Activated CD4-positive, alpha-beta T cell treated with anti-CD3 and anti-CD28 coated beads, Interleukin-2, amount 10 ng/mL, durations not matched to agents 7 days and 5 days (primary cell): Measurements from ENCODE around the gene LAMC2. TPM values are rescaled to one million over a fixed set of nuclear protein-coding genes. Genes with fewer than 3 reads are reported as not detected.

ENCODE experiments used
- CTCF ChIA-PET: fragments of 350-600 bp; sonication (Branson Sonifier 250); formaldehyde crosslinking; loops from one replicate; lab custom pipeline; 2021; ENCODE audit warnings: antibody characterized with exemption; lab: Charles Lee
- POLR2A ChIA-PET: fragments of 350-600 bp; sonication (Branson Sonifier 250); formaldehyde crosslinking; loops from one replicate; lab custom pipeline; 2021; ENCODE audit warnings: antibody characterized with exemption; lab: Charles Lee
- DNase-seq: peaks from one replicate; pipeline ENCODE4 v3.0.0-alpha.2; 2020
- H3K27ac Mint-ChIP-seq: one replicate; pipeline ENCODE4 v1.8.0; 2021; ENCODE audit warnings: mild to moderate bottlenecking, moderate library complexity, mixed read lengths
- H3K27me3 Mint-ChIP-seq: one replicate; pipeline ENCODE4 v1.8.0; 2021; ENCODE audit warnings: mixed read lengths
- H3K36me3 Mint-ChIP-seq: one replicate; pipeline ENCODE4 v1.8.0; 2021; ENCODE audit warnings: low read depth, mixed read lengths
- H3K4me1 Mint-ChIP-seq: one replicate; pipeline ENCODE4 v1.8.0; 2021; ENCODE audit warnings: mixed read lengths
- H3K4me3 Mint-ChIP-seq: one replicate; pipeline ENCODE4 v1.8.0; 2021; ENCODE audit warnings: mild to moderate bottlenecking, moderate library complexity, mixed read lengths
- H3K9me3 Mint-ChIP-seq: one replicate; pipeline ENCODE4 v1.8.0; 2021; ENCODE audit warnings: mixed read lengths
- total RNA-seq, 2 experiments: library from RNA; stranded (reverse); gene quantifications; one replicate each; pipeline ENCODE4 v1.2.3, GENCODE V29; 2021

Gene LAMC2
- total RNA-seq, 2 experiments from 2014 or later = 0.04 to 0.05 TPM

GRCh38 chr1:183291802-183292514 lies 105.9 kb downstream of the LAMC2 start:
- Mint-ChIP-seq H3K36me3 (no peaks in the 10 kb centered on the region), H3K27ac (no peak overlapping the region), H3K27me3 (peaks cover 3% of the 10 kb centered on the region), H3K4me1 (no peaks in the 10 kb centered on the region), H3K4me3 (no peak overlapping the region), H3K9me3 (no peaks in the 10 kb centered on the region)
- POLR2A ChIA-PET = no interaction called here
- CTCF ChIA-PET = no interaction called here
- DNase-seq = no peak

- ChIA-PET POLR2A (no interaction called here), CTCF (no interaction called here)
- no peak overlapping the region for H3K27ac Mint-ChIP-seq
- no peak overlapping the region for H3K4me3 Mint-ChIP-seq
- DNase-seq = no peak
- H3K36me3 Mint-ChIP-seq = no peaks in the 10 kb centered on the region
- no peaks in the 10 kb centered on the region for H3K4me1 Mint-ChIP-seq
- peaks cover 3% of the 10 kb centered on the region for H3K27me3 Mint-ChIP-seq
- H3K9me3 Mint-ChIP-seq = no peaks in the 10 kb centered on the region
These were observed 107.2 kb downstream of the LAMC2 start for GRCh38 chr1:183293241-183293640.

GRCh38 chr1:183293876-183294275 lies 107.8 kb downstream of the LAMC2 start:
- Mint-ChIP-seq H3K36me3 (no peaks in the 10 kb centered on the region), H3K4me1 (no peaks in the 10 kb centered on the region), H3K9me3 (no peaks in the 10 kb centered on the region), H3K4me3 (no peak overlapping the region), H3K27me3 (peaks cover 6% of the 10 kb centered on the region), H3K27ac (no peak overlapping the region)
- ChIA-PET CTCF (no interaction called here), POLR2A (no interaction called here)
- no peak for DNase-seq

Other genes with a start within 250 kb of the LAMC2 start
- not detected for gene SHCBP1L, start 233.1 kb upstream of the LAMC2 start, total RNA-seq
- not detected for gene LAMC1, start 162.8 kb upstream of the LAMC2 start, total RNA-seq
- not detected for gene NMNAT2, start 232.1 kb downstream of the LAMC2 start, total RNA-seq